Measurements from ENCODE around the gene FOXA3.

DNA sequence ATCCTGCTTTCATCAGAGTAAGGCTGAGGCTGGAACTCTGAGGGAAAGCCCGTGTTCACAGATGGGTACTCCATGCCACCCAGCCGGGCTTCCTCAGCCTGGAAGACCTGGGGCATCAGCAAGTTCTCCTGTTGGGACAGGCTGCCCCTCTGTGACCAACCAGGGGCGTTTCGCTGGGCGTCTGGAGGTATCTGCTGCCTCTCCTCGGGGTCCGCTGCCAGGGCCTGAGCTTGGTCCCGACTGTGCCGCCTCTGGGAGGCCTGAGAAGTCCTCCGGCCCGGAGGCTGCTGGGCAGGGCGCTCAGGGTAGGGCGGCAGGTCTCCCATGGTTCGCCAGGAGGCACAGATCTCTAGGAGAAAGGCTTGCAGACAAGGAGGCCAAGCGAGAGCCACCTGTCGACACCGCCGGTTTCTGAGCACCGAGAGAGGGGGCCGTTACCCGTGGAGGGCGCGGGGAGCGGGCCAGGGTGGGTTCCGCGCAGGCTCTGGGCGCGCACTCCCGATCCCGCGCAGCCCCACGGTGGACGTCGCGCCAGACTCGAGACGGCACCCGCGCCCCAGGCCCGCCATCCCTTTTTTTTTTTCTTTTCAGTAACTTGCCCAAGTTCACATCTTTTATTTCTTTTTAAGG lies 49.2 kb upstream of the FOXA3 start, which contains the start of gene RSPH6A:
- no peak for TF ChIP-seq EZH2 (IDR thresholded peaks at IDR 0.05; ENCODE audit: insufficient read depth, poor library complexity, severe bottlenecking)
- no peak for TF ChIP-seq EZH2phosphoT487 (IDR thresholded peaks at IDR 0.05; ENCODE audit: insufficient read depth, low read depth)
